Endothelial cell of umbilical vein (primary cell): ENCODE measurements around the gene COPS2. TPM values are rescaled to one million over a fixed set of nuclear protein-coding genes. Genes with fewer than 3 reads are reported as not detected.
A peak's percentile ranks its signal among the peaks of the same experiment; 100 is the strongest.

Experiments
- BruUV-seq: library from RNA; stranded (reverse); fragments of 400-500 nt; replicated peaks from 2 replicates; lab custom pipeline; 2021; lab: Mats Ljungman, UMichigan
- CTCF ChIA-PET: fragments of 300-600, 350-600 bp; sonication (Branson Sonifier 250); formaldehyde crosslinking; loops from one replicate; lab custom pipeline; 2021; ENCODE audit warnings: antibody characterized with exemption, inconsistent platforms; lab: Charles Lee
- POLR2A ChIA-PET: fragments of 300-600, 350-600 bp; sonication (Branson Sonifier 250); formaldehyde crosslinking; loops from one replicate; lab custom pipeline; 2021; ENCODE audit warnings: antibody characterized with exemption, inconsistent platforms; lab: Charles Lee
- DNase-seq: peaks from one replicate; pipeline ENCODE4 v3.0.0-alpha.2; 2011; ENCODE audit warnings: low read depth, low spot score
- FAIRE-seq: peaks from 2 replicates; lab custom pipeline; 2011; peaks lifted over from hg19 to GRCh38; lab: Jason Lieb, UNC
- H2AFZ ChIP-seq: 2 replicates; pipeline ENCODE4 v1.6.0; 2012; ENCODE audit warnings: low read depth, low read length, control low read depth, inconsistent platforms
- H3K27ac ChIP-seq: 2 replicates; pipeline ENCODE4 v1.5.1; 2011; ENCODE audit warnings: low read depth, mild to moderate bottlenecking, control low read depth, low read length, moderate library complexity; ENCODE audit not compliant: insufficient read depth
- H3K27me3 ChIP-seq, 2 experiments: 2 replicates each; pipeline versions ENCODE4 v1.6.0 to v1.6.1; 2011; ENCODE audit warnings: low read length in 2 of 2, mixed read lengths in 1 of 2; ENCODE audit not compliant: control insufficient read depth in 2 of 2, insufficient read depth in 2 of 2
- H3K36me3 ChIP-seq, 2 experiments: 2 replicates in 1 of 2; 3 replicates in 1 of 2; pipeline ENCODE4 v1.5.1; 2011; ENCODE audit warnings: low read length in 2 of 2, mild to moderate bottlenecking in 1 of 2, moderate library complexity in 1 of 2; ENCODE audit not compliant: control insufficient read depth in 2 of 2, insufficient read depth in 2 of 2; ENCODE audit errors: extremely low read depth in 1 of 2
- H3K4me1 ChIP-seq: 3 replicates; pipeline ENCODE4 v1.5.1; 2011; ENCODE audit warnings: mild to moderate bottlenecking, low read length; ENCODE audit not compliant: control insufficient read depth, insufficient read depth; ENCODE audit errors: extremely low read depth
- H3K4me2 ChIP-seq: 2 replicates; pipeline ENCODE4 v1.6.1; 2011; ENCODE audit warnings: low read length, control low read depth, mixed read lengths; ENCODE audit not compliant: insufficient read depth
- H3K4me3 ChIP-seq, 3 experiments: fragments of 200-600 bp in 1 of 3; sonication (generic), shearing (Covaris generic) in 1 of 3; replicated peaks in 1 of 3; 2 replicates each; pipeline ENCODE4 v1.5.1; 2011 to 2016; ENCODE audit warnings: control low read depth in 3 of 3, low read length in 3 of 3, mild to moderate bottlenecking in 2 of 3, inconsistent platforms in 1 of 3, low read depth in 1 of 3, moderate library complexity in 1 of 3; ENCODE audit not compliant: insufficient read depth in 1 of 3
- H3K79me2 ChIP-seq: 2 replicates; pipeline ENCODE4 v1.6.0; 2012; ENCODE audit warnings: low read length, inconsistent platforms; ENCODE audit not compliant: control insufficient read depth, insufficient read depth
- H3K9ac ChIP-seq: replicated peaks from 2 replicates; pipeline ENCODE3; 2011; ENCODE audit warnings: low read length, control low read depth; ENCODE audit not compliant: insufficient read depth; ENCODE audit errors: extremely low read depth
- H3K9me1 ChIP-seq: replicated peaks from 3 replicates; pipeline ENCODE4 v1.6.0; 2011; ENCODE audit warnings: mild to moderate bottlenecking, low read length; ENCODE audit not compliant: control insufficient read depth, insufficient read depth; ENCODE audit errors: extremely low read depth
- H3K9me3 ChIP-seq: replicated peaks from 2 replicates; pipeline ENCODE4 v1.5.1; 2012; ENCODE audit warnings: low read length, inconsistent platforms; ENCODE audit not compliant: control insufficient read depth, insufficient read depth
- H4K20me1 ChIP-seq: replicated peaks from 2 replicates; pipeline ENCODE3; 2011; ENCODE audit warnings: mild to moderate bottlenecking, low read length; ENCODE audit not compliant: control insufficient read depth, insufficient read depth; ENCODE audit errors: extremely low read depth
- EZH2 ChIP-seq: IDR thresholded peaks from 2 replicates; pipeline ENCODE4 v1.6.1; 2012; ENCODE audit warnings: borderline replicate concordance, low read depth, mild to moderate bottlenecking, moderate library complexity, low read length, inconsistent platforms; ENCODE audit not compliant: severe bottlenecking
- FOS ChIP-seq: IDR thresholded peaks from 2 replicates; pipeline ENCODE4 v1.6.1; 2011; ENCODE audit warnings: mild to moderate bottlenecking, low read length, moderate library complexity, borderline replicate concordance; ENCODE audit not compliant: insufficient read depth
- GATA2 ChIP-seq: IDR thresholded peaks from 2 replicates; pipeline ENCODE4 v1.7.0; 2011; ENCODE audit warnings: low read depth, mild to moderate bottlenecking, moderate library complexity, mixed read lengths, low read length; ENCODE audit not compliant: insufficient read length, insufficient read depth
- JUN ChIP-seq: IDR thresholded peaks from 2 replicates; pipeline ENCODE4 v1.6.1; 2011; ENCODE audit warnings: borderline replicate concordance, low read depth; ENCODE audit not compliant: insufficient read length, insufficient read depth
- MYC ChIP-seq: IDR thresholded peaks from one replicate; pipeline ENCODE4 v1.6.1; 2011; ENCODE audit warnings: mild to moderate bottlenecking, low read depth, low read length
- POLR2A ChIP-seq: IDR thresholded peaks from 2 replicates; pipeline ENCODE4 v1.6.1; 2012; ENCODE audit warnings: low read depth, mild to moderate bottlenecking, control low read depth, low read length
- POLR2AphosphoS5 ChIP-seq: IDR thresholded peaks from 2 replicates; pipeline ENCODE4 v1.6.1; 2012; ENCODE audit warnings: low read depth, mild to moderate bottlenecking, control low read depth, low read length, moderate library complexity; ENCODE audit not compliant: insufficient read depth
- dilution Hi-C: fragments of 300-500 bp; cut with MboI; formaldehyde crosslinking; loops from one replicate; pipeline ENCODE4 v1.15.0; 2019; ENCODE audit warnings: low sequenced_read_pairs; ENCODE audit not compliant: extremely low pct_ligation_motif_present
- intact Hi-C: fragments of 100-400 bp; cut with micrococcal nuclease; formaldehyde crosslinking; loops from one replicate; pipeline ENCODE4 v1.10.0; 2022
- polyA plus RNA-seq, 4 experiments: library from polyadenylated mRNA; depleted of rRNA in 3 of 4; stranded (reverse) in 3 of 4; unstranded in 1 of 4; fragments of >200 nt; gene quantifications; 2 replicates each; pipeline versions ENCODE4 v1.2.1 to v1.2.3, GENCODE V29; 2011 to 2012; ENCODE audit warnings: missing spikeins in 1 of 4
- total RNA-seq: library from RNA; stranded (reverse); gene quantifications from 2 replicates; pipeline ENCODE4 v1.2.3, GENCODE V29; 2021
- TF ChIP-seq, protein P1 (sequence below), 2 donors: IDR thresholded peaks; 1 replicate in 1 of 2; 2 replicates in 1 of 2; pipeline ENCODE4 v1.5.1; 2011; ENCODE audit warnings: low read length in 2 of 2, mild to moderate bottlenecking in 2 of 2, moderate library complexity in 2 of 2, control low read depth in 1 of 2, inconsistent platforms in 1 of 2, low read depth in 1 of 2; ENCODE audit not compliant: insufficient read depth in 1 of 2; ENCODE audit errors: extremely low read depth in 1 of 2
- TF ChIP-seq, protein P2 (sequence below): IDR thresholded peaks from 2 replicates; pipeline ENCODE4 v1.6.1; 2011; ENCODE audit not compliant: insufficient read depth, insufficient read length

Gene COPS2
- total and polyA plus RNA-seq, 2 donors (not counting 3 experiments of a cell fraction or from before 2014, with no cell fraction given) = 20.2 to 79.3 TPM

DNA sequence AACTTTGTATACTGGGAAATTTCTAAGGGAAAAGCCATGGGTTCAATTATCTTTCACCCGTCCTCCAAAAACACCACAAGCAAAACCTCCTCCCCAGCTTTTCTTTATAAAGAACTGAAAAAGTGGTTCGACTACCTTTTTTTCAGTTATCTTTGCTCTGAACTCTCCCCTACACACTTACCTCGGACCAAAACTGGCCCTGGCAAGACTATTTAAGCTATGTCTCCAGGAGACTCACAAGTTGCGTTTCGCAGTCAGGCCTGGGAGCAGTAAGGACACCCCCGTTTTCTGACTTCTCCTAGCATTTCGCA is 645 bp downstream of the COPS2 start:
- Histone ChIP-seq H3K9me1 (no peaks in the 10 kb centered on the region), H3K4me3 (peak overlapping the region; percentile 37 to 96 (median 83)), H3K9ac (peak overlapping the region; percentile 89), H3K4me2 (peak overlapping the region; percentile 100), H3K4me1 (peaks cover 23% of the 10 kb centered on the region), H3K27ac (peak overlapping the region; percentile 62), H3K79me2 (peaks cover 75% of the 10 kb centered on the region), H3K27me3 (no peaks in the 10 kb centered on the region), H3K36me3 (no peaks in the 10 kb centered on the region), H2AFZ (peak overlapping the region; percentile 33), H4K20me1 (peaks cover 7% of the 10 kb centered on the region), H3K9me3 (no peaks in the 10 kb centered on the region)
- DNase-seq (no peak), FAIRE-seq (no peak)
- intact Hi-C loops = loop anchor here (1.0 to 10.0 kb wide), 9 partner anchors 16 to 990 kb away; partner anchors contain the start of genes DUT, FAM227B, FBN1 and GALK2
- BruUV-seq = no TSS peak
- dilution Hi-C loops = no loop called here
- ChIA-PET POLR2A (interaction anchor here (1.7 kb wide), 1 partner anchor 15 kb away, joined by 9 read pairs; the partner anchor contains the start of gene GALK2), CTCF (interaction anchor here (1.0 to 3.4 kb wide), 6 partner anchors 9 to 990 kb away, joined by 3 to 26 read pairs (median 4); partner anchors contain the start of gene SECISBP2L)
- no peak for TF ChIP-seq POLR2AphosphoS5
- no peak for TF ChIP-seq JUN
- no peak for TF ChIP-seq FOS
- TF ChIP-seq, protein P1, sequence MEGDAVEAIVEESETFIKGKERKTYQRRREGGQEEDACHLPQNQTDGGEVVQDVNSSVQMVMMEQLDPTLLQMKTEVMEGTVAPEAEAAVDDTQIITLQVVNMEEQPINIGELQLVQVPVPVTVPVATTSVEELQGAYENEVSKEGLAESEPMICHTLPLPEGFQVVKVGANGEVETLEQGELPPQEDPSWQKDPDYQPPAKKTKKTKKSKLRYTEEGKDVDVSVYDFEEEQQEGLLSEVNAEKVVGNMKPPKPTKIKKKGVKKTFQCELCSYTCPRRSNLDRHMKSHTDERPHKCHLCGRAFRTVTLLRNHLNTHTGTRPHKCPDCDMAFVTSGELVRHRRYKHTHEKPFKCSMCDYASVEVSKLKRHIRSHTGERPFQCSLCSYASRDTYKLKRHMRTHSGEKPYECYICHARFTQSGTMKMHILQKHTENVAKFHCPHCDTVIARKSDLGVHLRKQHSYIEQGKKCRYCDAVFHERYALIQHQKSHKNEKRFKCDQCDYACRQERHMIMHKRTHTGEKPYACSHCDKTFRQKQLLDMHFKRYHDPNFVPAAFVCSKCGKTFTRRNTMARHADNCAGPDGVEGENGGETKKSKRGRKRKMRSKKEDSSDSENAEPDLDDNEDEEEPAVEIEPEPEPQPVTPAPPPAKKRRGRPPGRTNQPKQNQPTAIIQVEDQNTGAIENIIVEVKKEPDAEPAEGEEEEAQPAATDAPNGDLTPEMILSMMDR (IDR thresholded peaks at IDR 0.05; ENCODE audit: extremely low read depth in 1 of 2, insufficient read depth in 1 of 2, low read depth in 1 of 2, low read length in 2 of 2) = no peak
- TF ChIP-seq, protein P2, sequence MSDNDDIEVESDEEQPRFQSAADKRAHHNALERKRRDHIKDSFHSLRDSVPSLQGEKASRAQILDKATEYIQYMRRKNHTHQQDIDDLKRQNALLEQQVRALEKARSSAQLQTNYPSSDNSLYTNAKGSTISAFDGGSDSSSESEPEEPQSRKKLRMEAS = no peak
- no peak for TF ChIP-seq GATA2
- no peak for TF ChIP-seq MYC
- no peak for TF ChIP-seq EZH2
- TF ChIP-seq POLR2A = no peak
